BJ (cell line): ENCODE results near the gene LIMK1. TPM values are rescaled to one million over a fixed set of nuclear protein-coding genes. Genes with fewer than 3 reads are reported as not detected.

Experiments
- CTCF ChIA-PET: fragments of 350-600 bp; formaldehyde crosslinking; extraction: SDS; loops from one replicate; lab custom pipeline; 2021; ENCODE audit warnings: antibody characterized with exemption, inconsistent platforms; lab: Yijun Ruan, JAX
- POLR2A ChIA-PET: fragments of 300-600 bp; sonication (Branson Sonifier 250); formaldehyde crosslinking; extraction: SDS; loops from one replicate; lab custom pipeline; 2021; ENCODE audit warnings: antibody characterized with exemption; lab: Charles Lee
- DNase-seq: peaks from one replicate; pipeline ENCODE4 v3.0.0-alpha.2; 2011; ENCODE audit warnings: low read depth
- H3K27me3 ChIP-seq: 2 replicates; pipeline ENCODE4 v1.6.0; 2011; ENCODE audit warnings: low read length; ENCODE audit not compliant: control insufficient read depth, insufficient read depth
- H3K36me3 ChIP-seq: 2 replicates; pipeline ENCODE4 v1.5.1; 2011; ENCODE audit warnings: low read length; ENCODE audit not compliant: control insufficient read depth, insufficient read depth
- H3K4me3 ChIP-seq: 2 replicates; pipeline ENCODE4 v1.5.1; 2011; ENCODE audit warnings: low read depth, mild to moderate bottlenecking, control low read depth, low read length
- polyA plus RNA-seq: library from polyadenylated mRNA; depleted of rRNA; stranded (reverse); fragments of >200 nt; gene quantifications from 2 replicates; pipeline ENCODE4 v1.2.3, GENCODE V29; 2011
- TF ChIP-seq, protein P1 (sequence below): IDR thresholded peaks from 2 replicates; pipeline ENCODE4 v1.5.1; 2011; ENCODE audit warnings: low read depth, mild to moderate bottlenecking, control low read depth, inconsistent platforms, low read length, moderate library complexity; ENCODE audit not compliant: insufficient read depth

LIMK1 gene
- polyA plus RNA-seq, 1 experiment, result 45.7 TPM

DNA sequence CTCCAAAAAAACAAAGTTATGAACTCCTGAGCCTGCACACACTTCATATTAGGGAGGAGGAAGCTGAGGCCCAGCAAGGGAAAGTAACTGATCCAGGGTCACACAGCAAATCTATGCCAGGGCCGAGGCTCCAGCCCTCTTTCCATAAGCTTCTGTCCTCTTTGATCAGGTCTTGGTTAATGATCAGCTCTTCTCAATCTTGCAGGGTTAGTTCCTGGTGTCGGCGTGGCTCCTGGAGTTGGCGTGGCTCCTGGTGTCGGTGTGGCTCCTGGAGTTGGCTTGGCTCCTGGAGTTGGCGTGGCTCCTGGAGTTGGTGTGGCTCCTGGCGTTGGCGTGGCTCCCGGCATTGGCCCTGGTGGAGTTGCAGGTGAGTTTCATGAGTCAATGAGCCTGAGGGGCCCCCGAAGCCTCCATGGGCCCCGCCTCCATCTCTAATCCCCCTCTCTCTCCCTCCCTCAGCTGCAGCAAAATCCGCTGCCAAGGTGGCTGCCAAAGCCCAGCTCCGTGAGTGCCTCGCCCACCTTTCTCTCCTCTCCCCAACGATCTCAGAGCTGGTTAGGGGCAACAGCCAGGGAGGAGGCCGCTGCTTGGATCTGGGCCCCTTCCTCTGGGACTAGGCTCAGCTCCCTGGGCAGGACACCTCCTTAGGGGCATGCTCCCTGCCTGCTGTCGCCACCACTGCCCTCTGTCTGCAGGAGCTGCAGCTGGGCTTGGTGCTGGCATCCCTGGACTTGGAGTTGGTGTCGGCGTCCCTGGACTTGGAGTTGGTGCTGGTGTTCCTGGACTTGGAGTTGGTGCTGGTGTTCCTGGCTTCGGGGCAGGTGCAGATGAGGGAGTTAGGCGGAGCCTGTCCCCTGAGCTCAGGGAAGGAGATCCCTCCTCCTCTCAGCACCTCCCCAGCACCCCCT lies 23.7 kb upstream of the LIMK1 start:
- POLR2A ChIA-PET, result no interaction called here

DNA sequence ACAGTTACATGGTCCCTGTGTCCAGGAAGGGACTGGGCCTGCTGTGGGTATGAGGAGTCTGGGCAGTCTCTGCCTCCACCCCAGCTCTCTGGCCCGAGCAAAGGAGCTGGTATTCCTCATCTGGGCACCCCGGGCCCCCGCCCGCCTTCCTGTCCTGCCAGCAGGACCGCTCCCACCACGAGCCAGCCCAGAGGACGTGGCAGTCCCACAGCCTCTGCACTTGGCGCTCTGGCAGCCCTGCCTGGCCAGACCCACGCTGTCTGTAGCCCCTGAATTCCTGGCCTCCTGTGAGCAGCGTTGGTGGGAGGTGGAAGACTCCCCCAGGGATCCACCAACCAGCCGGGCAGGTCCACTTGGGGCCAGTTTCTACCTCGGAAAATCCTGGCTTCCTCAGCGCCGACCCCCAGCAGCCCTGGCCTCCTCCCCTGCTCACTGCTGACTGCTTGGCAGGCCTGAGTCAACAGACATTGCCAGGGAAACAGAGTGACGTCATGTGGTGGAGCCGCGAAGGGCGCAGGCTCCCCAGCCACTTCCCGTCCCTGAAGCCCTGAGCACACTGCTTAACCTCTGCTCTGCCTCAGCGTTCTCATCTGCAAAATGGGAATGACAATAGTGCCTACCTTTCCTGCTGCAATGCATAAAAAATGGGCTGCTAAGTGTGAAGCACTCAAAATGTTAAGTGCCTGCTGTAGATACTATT lies 21.6 kb upstream of the LIMK1 start:
- ChIA-PET CTCF (interaction anchor here (0.7 kb wide), 1 partner anchor 25 kb away, joined by 5 read pairs; no protein-coding TSS in a partner anchor), POLR2A (no interaction called here)
- DNase-seq, result peak; percentile 58
- TF ChIP-seq, protein P1, sequence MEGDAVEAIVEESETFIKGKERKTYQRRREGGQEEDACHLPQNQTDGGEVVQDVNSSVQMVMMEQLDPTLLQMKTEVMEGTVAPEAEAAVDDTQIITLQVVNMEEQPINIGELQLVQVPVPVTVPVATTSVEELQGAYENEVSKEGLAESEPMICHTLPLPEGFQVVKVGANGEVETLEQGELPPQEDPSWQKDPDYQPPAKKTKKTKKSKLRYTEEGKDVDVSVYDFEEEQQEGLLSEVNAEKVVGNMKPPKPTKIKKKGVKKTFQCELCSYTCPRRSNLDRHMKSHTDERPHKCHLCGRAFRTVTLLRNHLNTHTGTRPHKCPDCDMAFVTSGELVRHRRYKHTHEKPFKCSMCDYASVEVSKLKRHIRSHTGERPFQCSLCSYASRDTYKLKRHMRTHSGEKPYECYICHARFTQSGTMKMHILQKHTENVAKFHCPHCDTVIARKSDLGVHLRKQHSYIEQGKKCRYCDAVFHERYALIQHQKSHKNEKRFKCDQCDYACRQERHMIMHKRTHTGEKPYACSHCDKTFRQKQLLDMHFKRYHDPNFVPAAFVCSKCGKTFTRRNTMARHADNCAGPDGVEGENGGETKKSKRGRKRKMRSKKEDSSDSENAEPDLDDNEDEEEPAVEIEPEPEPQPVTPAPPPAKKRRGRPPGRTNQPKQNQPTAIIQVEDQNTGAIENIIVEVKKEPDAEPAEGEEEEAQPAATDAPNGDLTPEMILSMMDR, result no peak
- no peak overlapping the region for H3K4me3 ChIP-seq
- no peaks in the 10 kb centered on the region for H3K27me3 ChIP-seq
- peaks cover 8% of the 10 kb centered on the region for H3K36me3 ChIP-seq

More for the DNA sequence above, 23.7 kb upstream of the LIMK1 start:
- TF ChIP-seq, protein P1, result peak; percentile 8; the same call in 1 of the 2 replicates
- Histone ChIP-seq H3K27me3 (no peaks in the 10 kb centered on the region), H3K4me3 (no peak overlapping the region), H3K36me3 (peaks cover 10% of the 10 kb centered on the region)
- DNase-seq, result no peak
- CTCF ChIA-PET, result interaction anchor here (0.7 to 2.3 kb wide), 8 partner anchors 16 to 341 kb away, joined by 3 to 10 read pairs (median 3); no protein-coding TSS in a partner anchor

DNA sequence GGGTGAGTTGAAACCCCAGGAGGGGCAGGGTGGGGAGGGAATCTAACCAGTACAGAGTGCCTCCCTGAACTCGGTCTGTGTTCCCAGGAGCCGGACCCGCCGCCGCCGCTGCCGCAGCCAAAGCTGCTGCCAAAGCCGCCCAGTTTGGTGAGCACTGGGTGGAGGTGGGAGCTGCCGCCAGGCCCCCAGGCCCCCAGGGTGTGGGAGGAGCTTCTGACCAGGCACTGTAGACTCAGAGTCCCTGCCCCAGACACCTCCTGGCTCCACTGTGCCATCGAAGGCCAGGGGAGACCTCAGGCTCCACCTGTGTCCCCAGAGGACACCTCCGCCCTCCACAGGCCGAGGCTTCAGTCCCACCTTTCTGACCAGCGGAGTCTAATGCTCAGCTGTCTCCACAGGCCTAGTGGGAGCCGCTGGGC lies 20.4 kb upstream of the LIMK1 start:
- ChIA-PET POLR2A (no interaction called here), CTCF (no interaction called here)
- no peak for DNase-seq
- Histone ChIP-seq H3K4me3 (no peak overlapping the region), H3K36me3 (peaks cover 7% of the 10 kb centered on the region), H3K27me3 (no peaks in the 10 kb centered on the region)
- TF ChIP-seq, protein P1, result no peak

DNA sequence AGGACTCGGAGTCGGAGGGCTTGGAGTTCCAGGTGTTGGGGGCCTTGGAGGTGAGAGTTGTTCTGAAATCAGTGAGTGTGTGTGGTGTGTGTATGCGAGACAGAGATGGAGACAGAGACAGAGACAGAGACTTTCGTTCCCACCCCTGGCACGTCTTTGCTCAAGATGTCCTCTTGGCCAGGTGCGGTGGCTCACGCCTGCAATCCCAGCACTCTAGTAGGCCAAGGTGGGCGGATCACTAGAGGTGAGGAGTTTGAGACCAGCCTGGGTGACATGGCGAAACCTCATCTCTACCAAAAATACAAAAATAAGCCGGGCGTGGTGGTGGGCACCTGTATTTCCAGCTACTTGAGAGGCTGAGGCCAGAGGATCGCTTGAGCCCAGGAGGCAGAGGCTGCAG lies 20.0 kb upstream of the LIMK1 start:
- TF ChIP-seq, protein P1, result no peak
- CTCF ChIA-PET, result interaction anchor here (1.3 kb wide), 2 partner anchors 120 to 139 kb away, joined by 3 read pairs; no protein-coding TSS in a partner anchor

DNA sequence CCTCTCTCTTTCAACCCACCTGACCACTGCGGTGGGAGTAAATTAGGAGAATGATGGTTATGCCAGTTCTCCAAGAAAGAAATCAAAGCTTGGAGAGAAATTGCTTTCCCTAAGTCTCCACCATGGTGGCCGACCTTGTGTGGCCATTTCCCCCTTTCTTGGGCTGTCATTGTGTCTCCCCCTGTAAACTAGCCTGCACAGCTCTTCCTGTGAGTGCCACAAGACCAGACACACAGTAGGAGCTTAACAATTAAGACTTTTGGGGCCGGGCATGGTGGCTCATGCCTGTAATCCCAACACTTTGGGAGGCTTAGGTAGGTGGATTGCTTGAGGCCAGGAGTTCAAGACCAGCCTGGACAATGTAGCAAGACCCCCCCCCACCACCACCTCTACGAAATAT lies 18.9 kb upstream of the LIMK1 start:
- no peaks in the 10 kb centered on the region for H3K27me3 ChIP-seq
- DNase-seq, result no peak
- TF ChIP-seq, protein P1, result no peak
- H3K36me3 ChIP-seq, result peaks cover 7% of the 10 kb centered on the region
- ChIA-PET POLR2A (interaction anchor here (0.6 kb wide), 1 partner anchor 170 kb away, joined by 6 read pairs; no protein-coding TSS in a partner anchor), CTCF (interaction anchor here (0.8 to 1.4 kb wide), 7 partner anchors 10 to 336 kb away, joined by 3 to 7 read pairs (median 3); no protein-coding TSS in a partner anchor)
- no peak overlapping the region for H3K4me3 ChIP-seq

More for the DNA sequence above, 20.0 kb upstream of the LIMK1 start:
- Histone ChIP-seq H3K27me3 (no peaks in the 10 kb centered on the region), H3K36me3 (peaks cover 7% of the 10 kb centered on the region), H3K4me3 (no peak overlapping the region)
- no peak for DNase-seq
- POLR2A ChIA-PET, result no interaction called here
